ENCODE measurements around the gene CCDC192.

- TF ChIP-seq POLR2AphosphoS5 (IDR thresholded peaks at IDR 0.05; ENCODE audit: low read depth, low read length): no peak
- no peak for TF ChIP-seq SPI1 (IDR thresholded peaks at IDR 0.05; ENCODE audit: low read depth, low read length)
- TF ChIP-seq POLR2A (IDR thresholded peaks at IDR 0.05; ENCODE audit: low read depth, low read length): no peak
- TF ChIP-seq TAF1 (IDR thresholded peaks at IDR 0.05; ENCODE audit: low read depth, low read length): no peak
Measured at GRCh38 chr5:127979475-127979874, 276.3 kb downstream of the CCDC192 start.
